Panc1 (cell line): ENCODE measurements around the gene CNTN4. TPM values are rescaled to one million over a fixed set of nuclear protein-coding genes. Genes with fewer than 3 reads are reported as not detected.

ENCODE experiments used
- ATAC-seq: fragments of 200-7000 bp; cut with Tn5 transposase; 2 replicates; pipeline ENCODE4 v1.9.1; 2020; ENCODE audit warnings: mild to moderate bottlenecking, moderate library complexity
- BruUV-seq: library from RNA; stranded (reverse); fragments of 400-500 nt; replicated peaks from 2 replicates; lab custom pipeline; 2021; lab: Mats Ljungman, UMichigan
- CTCF ChIA-PET: fragments of 300-600 bp; sonication (Branson Sonifier 250); formaldehyde crosslinking; loops from one replicate; lab custom pipeline; 2022; ENCODE audit warnings: antibody characterized with exemption; lab: Charles Lee
- POLR2A ChIA-PET: fragments of 300-600 bp; sonication (Branson Sonifier 250); formaldehyde crosslinking; loops from one replicate; lab custom pipeline; 2022; ENCODE audit warnings: antibody characterized with exemption; lab: Charles Lee
- DNase-seq: peaks from one replicate; pipeline ENCODE4 v3.0.0-alpha.2; 2010; ENCODE audit warnings: low read depth, low spot score
- H3K27ac ChIP-seq: 2 replicates; pipeline ENCODE4 v1.5.1; 2011; ENCODE audit warnings: mild to moderate bottlenecking, low read length, inconsistent platforms
- H3K27me3 ChIP-seq: fragments of 200-500 bp; sonication (Bioruptor generic); 2 replicates; pipeline ENCODE4 v1.6.0; 2014; ENCODE audit warnings: low read length, inconsistent platforms; ENCODE audit not compliant: control insufficient read depth, insufficient read depth
- H3K36me3 ChIP-seq: fragments of 200-500 bp; sonication (Bioruptor generic); 2 replicates; pipeline ENCODE4 v1.5.1; 2014; ENCODE audit warnings: inconsistent platforms, mild to moderate bottlenecking, low read length, moderate library complexity; ENCODE audit not compliant: control insufficient read depth, insufficient read depth
- H3K4me1 ChIP-seq: 2 replicates; pipeline ENCODE4 v1.5.1; 2011; ENCODE audit warnings: inconsistent platforms, mild to moderate bottlenecking, low read length, moderate library complexity; ENCODE audit not compliant: control insufficient read depth, insufficient read depth
- H3K4me3 ChIP-seq, 2 experiments: 2 replicates each; pipeline ENCODE4 v1.5.1; 2011 to 2012; ENCODE audit warnings: low read depth in 2 of 2, low read length in 2 of 2, mild to moderate bottlenecking in 2 of 2, inconsistent platforms in 1 of 2, moderate library complexity in 1 of 2
- H3K9me3 ChIP-seq: fragments of 200-500 bp; sonication (Bioruptor generic); 2 replicates; pipeline ENCODE4 v1.5.1; 2014; ENCODE audit warnings: low read depth, mild to moderate bottlenecking, inconsistent platforms, low read length, moderate library complexity; ENCODE audit not compliant: control insufficient read depth, insufficient read depth
- POLR2AphosphoS5 ChIP-seq: IDR thresholded peaks from 2 replicates; pipeline ENCODE4 v1.6.1; 2012; ENCODE audit warnings: mild to moderate bottlenecking, low read depth, low read length, moderate library complexity
- SIN3A ChIP-seq: IDR thresholded peaks from 2 replicates; pipeline ENCODE4 v1.6.1; 2012; ENCODE audit warnings: low read depth, mild to moderate bottlenecking, low read length, moderate library complexity, borderline replicate concordance; ENCODE audit not compliant: insufficient read depth
- TCF7L2 ChIP-seq: IDR thresholded peaks from 2 replicates; pipeline ENCODE4 v1.6.1; 2011; ENCODE audit warnings: mild to moderate bottlenecking, low read depth, low read length, inconsistent platforms
- in situ Hi-C: cut with HindIII; loops from 2 replicates; pipeline ENCODE4 v1.10.0; 2016; ENCODE audit warnings: low sequenced_read_pairs, low pct_unique_long_range_greater_than_20kb
- intact Hi-C: fragments of 100-400 bp; cut with micrococcal nuclease; formaldehyde crosslinking; loops from one replicate; pipeline ENCODE4 v1.10.0; 2022; ENCODE audit not compliant: unreplicated experiment
- total RNA-seq: library from RNA; stranded (reverse); gene quantifications from one replicate; pipeline ENCODE4 v1.2.1, GENCODE V29; 2021; ENCODE audit not compliant: unreplicated experiment
- TF ChIP-seq, protein P1 (sequence below): fragments of 450-650 bp; IDR thresholded peaks from 2 replicates; pipeline ENCODE4 v1.5.1; 2017; ENCODE audit warnings: mild to moderate bottlenecking
- TF ChIP-seq, protein P2 (sequence below), 2 experiments: IDR thresholded peaks; 2 replicates each; pipeline ENCODE4 v1.6.1; 2011 to 2012; ENCODE audit warnings: low read depth in 2 of 2, control low read depth in 1 of 2, low read length in 1 of 2, mild to moderate bottlenecking in 1 of 2, moderate library complexity in 1 of 2; ENCODE audit not compliant: insufficient read depth in 1 of 2

The CNTN4 gene
- total RNA-seq, 1 experiment from 2014 or later, result not detected

DNA sequence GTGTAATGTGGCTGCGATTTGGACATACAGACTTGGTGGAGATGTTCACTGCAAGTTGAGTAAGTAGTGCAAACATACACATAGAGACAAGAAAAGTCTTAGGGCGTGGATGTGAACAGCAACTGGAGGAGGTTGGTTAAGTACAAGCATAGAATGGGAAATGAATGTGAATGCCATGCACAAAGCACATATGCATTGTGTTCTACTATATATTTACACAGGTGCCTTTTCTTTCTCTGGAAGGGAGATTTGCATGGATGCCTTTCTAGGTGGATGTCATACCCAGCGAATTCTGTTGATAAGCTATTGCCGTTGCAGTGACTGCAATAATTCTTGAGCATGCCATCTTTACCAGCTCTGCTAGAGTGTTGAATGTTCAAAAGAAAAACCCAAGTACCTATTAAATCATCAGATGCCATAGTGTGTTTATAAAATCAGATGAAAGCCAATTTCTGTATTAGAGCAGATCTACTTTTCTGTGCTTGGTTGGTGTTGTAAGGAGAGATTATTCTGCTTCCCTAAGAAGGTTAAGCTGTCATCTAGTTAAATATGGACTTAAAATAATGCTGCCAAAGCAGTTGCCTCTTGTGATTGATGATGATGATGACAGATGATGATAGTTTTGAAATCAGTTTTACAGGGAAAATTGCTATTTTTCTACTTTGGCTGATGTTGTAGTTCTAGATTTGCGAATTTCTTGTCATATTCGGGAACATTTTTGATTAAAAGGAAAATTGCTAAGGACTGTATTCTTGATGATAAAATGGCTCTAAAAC is 148.4 kb downstream of the CNTN4 start:
- Histone ChIP-seq H3K4me3 (no peak overlapping the region), H3K27me3 (no peaks in the 10 kb centered on the region), H3K4me1 (no peaks in the 10 kb centered on the region), H3K27ac (no peak overlapping the region), H3K36me3 (no peaks in the 10 kb centered on the region), H3K9me3 (no peaks in the 10 kb centered on the region)
- BruUV-seq, result no TSS peak
- DNase-seq (no peak), ATAC-seq (no peak)
- TF ChIP-seq, protein P1, sequence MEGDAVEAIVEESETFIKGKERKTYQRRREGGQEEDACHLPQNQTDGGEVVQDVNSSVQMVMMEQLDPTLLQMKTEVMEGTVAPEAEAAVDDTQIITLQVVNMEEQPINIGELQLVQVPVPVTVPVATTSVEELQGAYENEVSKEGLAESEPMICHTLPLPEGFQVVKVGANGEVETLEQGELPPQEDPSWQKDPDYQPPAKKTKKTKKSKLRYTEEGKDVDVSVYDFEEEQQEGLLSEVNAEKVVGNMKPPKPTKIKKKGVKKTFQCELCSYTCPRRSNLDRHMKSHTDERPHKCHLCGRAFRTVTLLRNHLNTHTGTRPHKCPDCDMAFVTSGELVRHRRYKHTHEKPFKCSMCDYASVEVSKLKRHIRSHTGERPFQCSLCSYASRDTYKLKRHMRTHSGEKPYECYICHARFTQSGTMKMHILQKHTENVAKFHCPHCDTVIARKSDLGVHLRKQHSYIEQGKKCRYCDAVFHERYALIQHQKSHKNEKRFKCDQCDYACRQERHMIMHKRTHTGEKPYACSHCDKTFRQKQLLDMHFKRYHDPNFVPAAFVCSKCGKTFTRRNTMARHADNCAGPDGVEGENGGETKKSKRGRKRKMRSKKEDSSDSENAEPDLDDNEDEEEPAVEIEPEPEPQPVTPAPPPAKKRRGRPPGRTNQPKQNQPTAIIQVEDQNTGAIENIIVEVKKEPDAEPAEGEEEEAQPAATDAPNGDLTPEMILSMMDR, result no peak
- TF ChIP-seq POLR2AphosphoS5 (no peak), SIN3A (no peak), TCF7L2 (no peak)
- TF ChIP-seq, protein P2, sequence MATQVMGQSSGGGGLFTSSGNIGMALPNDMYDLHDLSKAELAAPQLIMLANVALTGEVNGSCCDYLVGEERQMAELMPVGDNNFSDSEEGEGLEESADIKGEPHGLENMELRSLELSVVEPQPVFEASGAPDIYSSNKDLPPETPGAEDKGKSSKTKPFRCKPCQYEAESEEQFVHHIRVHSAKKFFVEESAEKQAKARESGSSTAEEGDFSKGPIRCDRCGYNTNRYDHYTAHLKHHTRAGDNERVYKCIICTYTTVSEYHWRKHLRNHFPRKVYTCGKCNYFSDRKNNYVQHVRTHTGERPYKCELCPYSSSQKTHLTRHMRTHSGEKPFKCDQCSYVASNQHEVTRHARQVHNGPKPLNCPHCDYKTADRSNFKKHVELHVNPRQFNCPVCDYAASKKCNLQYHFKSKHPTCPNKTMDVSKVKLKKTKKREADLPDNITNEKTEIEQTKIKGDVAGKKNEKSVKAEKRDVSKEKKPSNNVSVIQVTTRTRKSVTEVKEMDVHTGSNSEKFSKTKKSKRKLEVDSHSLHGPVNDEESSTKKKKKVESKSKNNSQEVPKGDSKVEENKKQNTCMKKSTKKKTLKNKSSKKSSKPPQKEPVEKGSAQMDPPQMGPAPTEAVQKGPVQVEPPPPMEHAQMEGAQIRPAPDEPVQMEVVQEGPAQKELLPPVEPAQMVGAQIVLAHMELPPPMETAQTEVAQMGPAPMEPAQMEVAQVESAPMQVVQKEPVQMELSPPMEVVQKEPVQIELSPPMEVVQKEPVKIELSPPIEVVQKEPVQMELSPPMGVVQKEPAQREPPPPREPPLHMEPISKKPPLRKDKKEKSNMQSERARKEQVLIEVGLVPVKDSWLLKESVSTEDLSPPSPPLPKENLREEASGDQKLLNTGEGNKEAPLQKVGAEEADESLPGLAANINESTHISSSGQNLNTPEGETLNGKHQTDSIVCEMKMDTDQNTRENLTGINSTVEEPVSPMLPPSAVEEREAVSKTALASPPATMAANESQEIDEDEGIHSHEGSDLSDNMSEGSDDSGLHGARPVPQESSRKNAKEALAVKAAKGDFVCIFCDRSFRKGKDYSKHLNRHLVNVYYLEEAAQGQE (IDR thresholded peaks at IDR 0.05; ENCODE audit: insufficient read depth in 1 of 2, low read depth in 2 of 2, low read length in 1 of 2), result no peak
- in situ Hi-C loops, result no loop called here
- ChIA-PET POLR2A (no interaction called here), CTCF (no interaction called here)
- intact Hi-C loops, result no loop called here

DNA sequence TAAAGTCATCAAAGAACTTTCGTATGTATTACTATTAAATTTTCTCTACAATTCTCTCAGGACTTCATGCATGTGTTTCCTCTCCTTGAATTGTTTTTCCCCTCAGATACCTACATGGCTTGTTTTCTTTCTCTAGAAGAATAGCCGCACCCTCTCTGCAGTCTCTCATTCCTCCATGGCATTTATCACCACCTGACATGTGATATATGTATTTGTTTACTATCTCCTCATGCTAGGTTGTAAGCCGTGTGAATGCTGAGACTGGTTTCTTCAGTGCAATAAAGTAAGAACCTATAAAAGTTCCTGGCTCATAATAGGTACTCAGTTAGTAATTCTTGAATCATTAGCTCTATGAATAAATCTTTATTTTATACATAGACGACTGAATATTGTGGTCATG is 149.2 kb downstream of the CNTN4 start:
- Histone ChIP-seq H3K27me3 (no peaks in the 10 kb centered on the region), H3K27ac (no peak overlapping the region), H3K4me1 (no peaks in the 10 kb centered on the region), H3K4me3 (no peak overlapping the region), H3K9me3 (no peaks in the 10 kb centered on the region), H3K36me3 (no peaks in the 10 kb centered on the region)
- in situ Hi-C loops (no loop called here), intact Hi-C loops (no loop called here)
- POLR2A ChIA-PET, result no interaction called here
- ATAC-seq (no peak), DNase-seq (no peak)
- TF ChIP-seq SIN3A (no peak), POLR2AphosphoS5 (no peak), TCF7L2 (no peak)
- TF ChIP-seq, protein P1, result no peak
- TF ChIP-seq, protein P2 (IDR thresholded peaks at IDR 0.05; ENCODE audit: insufficient read depth in 1 of 2, low read depth in 2 of 2, low read length in 1 of 2), result no peak
- no TSS peak for BruUV-seq
- CTCF ChIA-PET, result no interaction called here
